ENCODE results near the gene EXPH5.

The EXPH5 gene

GRCh38 chr11:108593214-108593922, at the start of gene EXPH5 (continued):
- no peak for TF ChIP-seq TSHZ1 (tag by site-specific recombination; IDR thresholded peaks at IDR 0.05; ENCODE audit: borderline replicate concordance)
- peak; percentile 20; the same call in 1 of the 2 replicates for TF ChIP-seq ZBTB48 (tag by site-specific recombination; IDR thresholded peaks at IDR 0.05)
- TF ChIP-seq SP7 (tag by site-specific recombination; IDR thresholded peaks at IDR 0.05): peak; percentile 71; the same call in 1 of the 2 replicates
- TF ChIP-seq SALL2 (tag by site-specific recombination; IDR thresholded peaks at IDR 0.05; ENCODE audit: borderline replicate concordance): no peak
- peak; percentile 89 for TF ChIP-seq PATZ1 (tag by site-specific recombination; IDR thresholded peaks at IDR 0.05)
- TF ChIP-seq ZNF26 (tag by site-specific recombination; IDR thresholded peaks at IDR 0.05): no peak
- TF ChIP-seq ZNF596 (tag by site-specific recombination; IDR thresholded peaks at IDR 0.05): no peak
- no peak; the same call in 1 of the 2 replicates for TF ChIP-seq ZNF398 (tag by site-specific recombination; IDR thresholded peaks at IDR 0.05)
- TF ChIP-seq GLIS2 (tag by site-specific recombination; IDR thresholded peaks at IDR 0.05): peak; percentile 21; the same call in 1 of the 2 replicates
- no peak for TF ChIP-seq ZNF394 (tag by site-specific recombination; IDR thresholded peaks at IDR 0.05; ENCODE audit: borderline replicate concordance)
- no peak for TF ChIP-seq ZNF280C (tag by site-specific recombination; IDR thresholded peaks at IDR 0.05)
- TF ChIP-seq ZFP41 (tag by site-specific recombination; IDR thresholded peaks at IDR 0.05; ENCODE audit: borderline replicate concordance): no peak
- TF ChIP-seq SP3 (tag by site-specific recombination; IDR thresholded peaks at IDR 0.05): peak; percentile 91
- peak; percentile 67 for TF ChIP-seq ZNF629 (tag by site-specific recombination; IDR thresholded peaks at IDR 0.05)
- no peak for TF ChIP-seq ELK4 (IDR thresholded peaks at IDR 0.05; ENCODE audit: borderline replicate concordance, low read depth, low read length)
- TF ChIP-seq IKZF3 (tag by site-specific recombination; IDR thresholded peaks at IDR 0.05): 0 out of 2 replicates have a peak, but pooled peaks have one; percentile 3
- TF ChIP-seq MEIS1 (CRISPR knock-in tag; IDR thresholded peaks at IDR 0.05; ENCODE audit: borderline replicate concordance): no peak
- TF ChIP-seq ZNF148 (tag by site-specific recombination; IDR thresholded peaks at IDR 0.05; ENCODE audit: borderline replicate concordance): no peak
- TF ChIP-seq CTCF (tag by site-specific recombination; IDR thresholded peaks at IDR 0.05): no peak
- TF ChIP-seq KLF9 (tag by site-specific recombination; IDR thresholded peaks at IDR 0.05; ENCODE audit: low read depth): 0 out of 2 replicates have a peak, but pooled peaks have one; percentile 77
